Measurements from ENCODE around the gene TSGA10IP.

TSGA10IP gene

GRCh38 chr11:66008468-66009101 lies 63.3 kb downstream of the TSGA10IP start:
- DNase-seq = no peak

Measured in CD4-positive, alpha-beta T cell treated with Interleukin-12 subunit alpha and Interleukin-12 subunit beta, for 1 hour (primary cell).